ENCODE data around the gene SBSN.

The SBSN gene

GRCh38 chr19:35531291-35531690, 3.2 kb upstream of the SBSN start:
- no peaks in the 10 kb centered on the region for H3K9me3 ChIP-seq (ENCODE audit: severe bottlenecking)
- H3K4me3 ChIP-seq (ENCODE audit: low read depth, low read length) = no peak overlapping the region
- TF ChIP-seq CTCF (IDR thresholded peaks at IDR 0.05; ENCODE audit: low read depth, low read length) = no peak
- no peaks in the 10 kb centered on the region for H3K27me3 ChIP-seq (ENCODE audit: insufficient read depth, low read depth, severe bottlenecking)
- H3K27ac ChIP-seq = no peak overlapping the region
- DNase-seq = no peak
- no peaks in the 10 kb centered on the region for H3K36me3 ChIP-seq

- no peak for DNase-seq
- no peak overlapping the region for H3K27ac ChIP-seq
- no peaks in the 10 kb centered on the region for H3K27me3 ChIP-seq (ENCODE audit: insufficient read depth, low read depth, severe bottlenecking)
- no peak overlapping the region for H3K4me3 ChIP-seq (ENCODE audit: low read depth, low read length)
- no peaks in the 10 kb centered on the region for H3K36me3 ChIP-seq
- no peaks in the 10 kb centered on the region for H3K9me3 ChIP-seq (ENCODE audit: severe bottlenecking)
- no peak for TF ChIP-seq CTCF (IDR thresholded peaks at IDR 0.05; ENCODE audit: low read depth, low read length)
Measured at GRCh38 chr19:35529241-35530218, 1.4 kb upstream of the SBSN start.

GRCh38 chr19:35525873-35526272, 2.2 kb downstream of the SBSN start:
- Histone ChIP-seq H3K36me3 (no peaks in the 10 kb centered on the region), H3K27me3 (ENCODE audit: insufficient read depth, low read depth, severe bottlenecking) (no peaks in the 10 kb centered on the region), H3K27ac (no peak overlapping the region), H3K9me3 (ENCODE audit: severe bottlenecking) (no peaks in the 10 kb centered on the region), H3K4me3 (ENCODE audit: low read depth, low read length) (no peak overlapping the region)
- DNase-seq = no peak
- no peak for TF ChIP-seq CTCF (IDR thresholded peaks at IDR 0.05; ENCODE audit: low read depth, low read length)

GRCh38 chr19:35524181-35524837, 3.8 kb downstream of the SBSN start:
- H3K27ac ChIP-seq = no peak overlapping the region

GRCh38 chr19:35522745-35523327, 5.3 kb downstream of the SBSN start:
- no peak for TF ChIP-seq CTCF (IDR thresholded peaks at IDR 0.05; ENCODE audit: low read depth, low read length)

More at GRCh38 chr19:35524181-35524837, 3.8 kb downstream of the SBSN start:
- Histone ChIP-seq H3K4me3 (ENCODE audit: low read depth, low read length) (no peak overlapping the region), H3K9me3 (ENCODE audit: severe bottlenecking) (no peaks in the 10 kb centered on the region), H3K27me3 (ENCODE audit: insufficient read depth, low read depth, severe bottlenecking) (no peaks in the 10 kb centered on the region), H3K36me3 (no peaks in the 10 kb centered on the region)
- DNase-seq = no peak
- TF ChIP-seq CTCF (IDR thresholded peaks at IDR 0.05; ENCODE audit: low read depth, low read length) = no peak

More at GRCh38 chr19:35522745-35523327, 5.3 kb downstream of the SBSN start:
- H3K36me3 ChIP-seq = no peaks in the 10 kb centered on the region
- no peaks in the 10 kb centered on the region for H3K27me3 ChIP-seq (ENCODE audit: insufficient read depth, low read depth, severe bottlenecking)
- no peaks in the 10 kb centered on the region for H3K9me3 ChIP-seq (ENCODE audit: severe bottlenecking)
- DNase-seq = no peak
- no peak overlapping the region for H3K4me3 ChIP-seq (ENCODE audit: low read depth, low read length)
- no peak overlapping the region for H3K27ac ChIP-seq
